Measurements from ENCODE around the gene MRPS22. TPM values are rescaled to one million over a fixed set of nuclear protein-coding genes. Genes with fewer than 3 reads are reported as not detected.

Gene MRPS22
- total RNA-seq, 6 experiments from 2014 or later = 29.6 to 66.5 (median 34.8) TPM

DNA sequence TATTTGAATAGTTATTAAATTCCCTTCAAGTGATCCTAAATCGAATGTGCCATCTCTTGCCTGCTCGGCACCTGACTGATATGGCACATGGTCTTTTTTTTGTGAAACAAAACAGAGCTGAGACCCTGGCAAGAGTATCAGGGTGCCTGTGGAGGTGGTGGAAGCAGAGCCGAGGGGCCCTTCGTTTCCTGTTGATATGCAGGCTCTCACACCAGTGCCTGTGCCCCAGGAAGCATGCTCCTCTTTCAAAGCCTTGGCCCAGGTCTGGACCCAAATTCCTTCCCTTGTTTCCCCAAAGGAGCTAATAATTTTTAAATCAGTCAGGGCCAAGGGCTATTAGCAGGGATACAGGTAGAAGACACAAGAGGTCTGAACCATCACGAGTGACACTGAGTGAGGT is 21.5 kb upstream of the MRPS22 start:
- Histone ChIP-seq H3K27me3 (no peaks in the 10 kb centered on the region), H3K9me3 (no peaks in the 10 kb centered on the region), H3K4me1 (no peaks in the 10 kb centered on the region), H3K27ac (no peak overlapping the region), H3K4me3 (no peak overlapping the region), H3K36me3 (no peaks in the 10 kb centered on the region)
- WGBS (ENCODE audit: insufficient coverage, low coverage, low lambda C conversion rate, missing lambda C conversion rate) = 48% methylated on average over 3 of the region's 5 CpGs
- intact Hi-C loops (cut with DNase I) = loop anchor here in 1 of 2 donors (10.0 kb wide), 2 partner anchors 218 to 378 kb away; partner anchors contain the start of genes FOXL2 and FOXL2NB
- ATAC-seq (no peak), DNase-seq (no peak)
- TF ChIP-seq, protein P1, sequence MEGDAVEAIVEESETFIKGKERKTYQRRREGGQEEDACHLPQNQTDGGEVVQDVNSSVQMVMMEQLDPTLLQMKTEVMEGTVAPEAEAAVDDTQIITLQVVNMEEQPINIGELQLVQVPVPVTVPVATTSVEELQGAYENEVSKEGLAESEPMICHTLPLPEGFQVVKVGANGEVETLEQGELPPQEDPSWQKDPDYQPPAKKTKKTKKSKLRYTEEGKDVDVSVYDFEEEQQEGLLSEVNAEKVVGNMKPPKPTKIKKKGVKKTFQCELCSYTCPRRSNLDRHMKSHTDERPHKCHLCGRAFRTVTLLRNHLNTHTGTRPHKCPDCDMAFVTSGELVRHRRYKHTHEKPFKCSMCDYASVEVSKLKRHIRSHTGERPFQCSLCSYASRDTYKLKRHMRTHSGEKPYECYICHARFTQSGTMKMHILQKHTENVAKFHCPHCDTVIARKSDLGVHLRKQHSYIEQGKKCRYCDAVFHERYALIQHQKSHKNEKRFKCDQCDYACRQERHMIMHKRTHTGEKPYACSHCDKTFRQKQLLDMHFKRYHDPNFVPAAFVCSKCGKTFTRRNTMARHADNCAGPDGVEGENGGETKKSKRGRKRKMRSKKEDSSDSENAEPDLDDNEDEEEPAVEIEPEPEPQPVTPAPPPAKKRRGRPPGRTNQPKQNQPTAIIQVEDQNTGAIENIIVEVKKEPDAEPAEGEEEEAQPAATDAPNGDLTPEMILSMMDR (IDR thresholded peaks at IDR 0.05) = no peak
- TF ChIP-seq POLR2A (IDR thresholded peaks at IDR 0.05) = no peak

DNA sequence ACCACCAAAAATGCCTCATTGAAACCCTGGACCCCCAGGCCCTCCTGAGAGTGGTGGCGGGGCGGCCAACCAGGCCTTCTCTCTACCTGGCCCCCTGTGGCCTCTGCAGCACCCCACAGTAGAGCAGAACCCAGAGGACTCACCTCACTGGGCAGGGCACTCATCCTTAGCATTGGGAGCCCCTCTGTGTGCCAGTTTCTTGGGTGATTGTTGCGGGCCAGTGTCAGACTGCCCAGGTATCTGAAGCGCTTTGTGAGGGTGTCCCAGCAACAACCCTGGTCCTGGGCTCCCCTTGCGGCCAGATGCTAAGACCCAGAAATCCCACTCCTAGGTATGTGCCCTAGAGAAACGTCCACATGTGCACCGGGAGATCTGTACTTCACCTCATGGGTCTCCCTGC is 20.7 kb upstream of the MRPS22 start:
- TF ChIP-seq, protein P1 (IDR thresholded peaks at IDR 0.05) = no peak
- no peak for TF ChIP-seq POLR2A (IDR thresholded peaks at IDR 0.05)

DNA sequence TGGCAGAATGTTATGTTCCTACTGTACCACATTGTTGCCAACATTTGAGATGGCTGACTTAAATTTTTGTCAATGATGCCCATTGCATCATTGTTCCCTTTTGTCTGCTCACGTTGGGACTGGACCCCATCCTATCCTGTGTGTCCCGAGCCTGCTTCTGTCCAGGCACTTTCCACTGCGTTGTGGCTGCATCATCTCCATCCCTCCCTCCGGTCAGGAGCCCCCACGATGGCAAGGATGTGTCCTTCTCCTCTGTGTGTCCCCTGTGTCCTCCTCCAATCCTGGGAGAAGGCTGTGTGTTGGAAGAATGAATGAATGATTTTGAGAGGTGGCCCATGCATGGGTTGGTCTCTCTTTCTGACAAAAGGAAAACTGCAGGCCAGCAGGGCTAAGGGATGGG is 19.4 kb upstream of the MRPS22 start:
- H3K4me1 ChIP-seq = no peaks in the 10 kb centered on the region
- WGBS (ENCODE audit: insufficient coverage, low coverage, low lambda C conversion rate, missing lambda C conversion rate) = 35% methylated on average over 5 of the region's 5 CpGs
- no peak overlapping the region for H3K27ac ChIP-seq
- H3K9me3 ChIP-seq = no peaks in the 10 kb centered on the region
- no peak for DNase-seq
- H3K27me3 ChIP-seq = no peaks in the 10 kb centered on the region
- H3K4me3 ChIP-seq = no peak overlapping the region
- TF ChIP-seq, protein P1 (IDR thresholded peaks at IDR 0.05) = no peak
- no peak for TF ChIP-seq POLR2A (IDR thresholded peaks at IDR 0.05)
- no peak for ATAC-seq
- intact Hi-C loops (cut with DNase I) = loop anchor here in 1 of 2 donors (10.0 kb wide), 2 partner anchors 220 to 380 kb away; partner anchors contain the start of genes FOXL2 and FOXL2NB
- no peaks in the 10 kb centered on the region for H3K36me3 ChIP-seq

More for the DNA sequence above, 20.7 kb upstream of the MRPS22 start:
- no peaks in the 10 kb centered on the region for H3K36me3 ChIP-seq
- ATAC-seq = no peak
- H3K27me3 ChIP-seq = no peaks in the 10 kb centered on the region
- intact Hi-C loops (cut with DNase I) = loop anchor here in 1 of 2 donors (10.0 kb wide), 2 partner anchors 218 to 378 kb away; partner anchors contain the start of genes FOXL2 and FOXL2NB
- 80% methylated on average over 2 of the region's 7 CpGs for WGBS (ENCODE audit: insufficient coverage, low coverage, low lambda C conversion rate, missing lambda C conversion rate)
- H3K4me1 ChIP-seq = no peaks in the 10 kb centered on the region
- DNase-seq = no peak
- H3K4me3 ChIP-seq = no peak overlapping the region
- no peak overlapping the region for H3K27ac ChIP-seq
- no peaks in the 10 kb centered on the region for H3K9me3 ChIP-seq

DNA sequence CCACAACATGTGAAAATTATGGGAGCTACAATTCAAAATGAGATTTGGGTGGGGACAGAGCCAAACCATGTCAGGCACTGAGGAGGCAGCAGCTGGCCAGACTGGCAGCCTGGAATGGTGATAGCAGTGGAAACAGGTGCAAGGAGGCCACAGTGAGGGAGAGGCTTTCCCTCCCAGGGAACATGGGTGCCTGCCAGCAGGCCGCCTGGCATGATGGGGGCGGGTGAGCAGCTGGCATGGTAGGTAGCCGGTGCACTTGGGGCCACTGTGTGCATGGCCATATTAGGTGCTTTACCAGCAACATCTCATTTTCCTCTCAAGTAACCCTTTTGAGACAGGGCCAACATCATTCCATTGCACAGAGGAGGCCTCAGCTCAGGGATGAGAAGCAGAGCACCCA is 18.3 kb upstream of the MRPS22 start:
- no peaks in the 10 kb centered on the region for H3K36me3 ChIP-seq
- H3K27ac ChIP-seq = no peak overlapping the region
- WGBS (ENCODE audit: insufficient coverage, low coverage, low lambda C conversion rate, missing lambda C conversion rate) = 80% methylated on average over 1 of the region's 3 CpGs
- TF ChIP-seq, protein P1 (IDR thresholded peaks at IDR 0.05) = no peak
- TF ChIP-seq POLR2A (IDR thresholded peaks at IDR 0.05) = no peak
- intact Hi-C loops (cut with DNase I) = loop anchor here (5.0 to 10.0 kb wide), 4 partner anchors 213 to 388 kb away; partner anchors contain the start of genes FOXL2 (in 1 of the 2) and FOXL2NB (in 1 of the 2)
- no peaks in the 10 kb centered on the region for H3K9me3 ChIP-seq
- no peak overlapping the region for H3K4me3 ChIP-seq
- no peaks in the 10 kb centered on the region for H3K27me3 ChIP-seq
- no peaks in the 10 kb centered on the region for H3K4me1 ChIP-seq
- ATAC-seq (no peak), DNase-seq (no peak)
